Esophagus squamous epithelium (tissue), 4 donors: ENCODE data around the gene ITPKB.

Experiments used
- POLR2A ChIP-seq, 4 donors: fragments of 450-650 bp; IDR thresholded peaks; one replicate each; pipeline ENCODE4 v1.6.1; 2017; ENCODE audit warnings: antibody characterized with exemption in 4 of 4, mild to moderate bottlenecking in 4 of 4, moderate library complexity in 3 of 4
- TF ChIP-seq, protein P1 (sequence below), 6 experiments: fragments of 450-650 bp in 4 of 6; fragments of 200-600 bp in 2 of 6; sonication (generic) in 2 of 6; IDR thresholded peaks; one replicate each; pipeline ENCODE4 v1.5.1; 2016 to 2019; ENCODE audit warnings: antibody characterized with exemption in 6 of 6, mild to moderate bottlenecking in 4 of 6, moderate library complexity in 4 of 6

DNA sequence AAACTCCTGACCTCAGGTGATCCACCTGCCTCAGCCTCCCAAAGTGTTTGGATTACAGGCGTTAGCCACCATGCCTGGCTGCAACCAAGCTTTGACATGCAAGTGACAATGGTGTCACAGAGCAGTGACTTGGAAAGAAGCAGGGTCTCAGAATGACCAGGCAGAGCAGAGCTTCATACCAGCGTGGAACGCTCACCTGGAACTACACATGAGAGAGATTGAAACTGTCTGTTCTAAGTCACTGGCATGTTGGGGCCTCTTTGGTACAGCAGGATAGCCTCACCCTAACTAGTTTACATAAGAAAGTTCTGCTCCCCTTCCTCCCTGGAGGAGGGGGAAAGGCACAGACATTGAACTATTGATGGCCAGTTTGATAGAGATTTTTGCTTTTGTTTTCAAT lies 47.5 kb upstream of the ITPKB start:
- TF ChIP-seq, protein P1, sequence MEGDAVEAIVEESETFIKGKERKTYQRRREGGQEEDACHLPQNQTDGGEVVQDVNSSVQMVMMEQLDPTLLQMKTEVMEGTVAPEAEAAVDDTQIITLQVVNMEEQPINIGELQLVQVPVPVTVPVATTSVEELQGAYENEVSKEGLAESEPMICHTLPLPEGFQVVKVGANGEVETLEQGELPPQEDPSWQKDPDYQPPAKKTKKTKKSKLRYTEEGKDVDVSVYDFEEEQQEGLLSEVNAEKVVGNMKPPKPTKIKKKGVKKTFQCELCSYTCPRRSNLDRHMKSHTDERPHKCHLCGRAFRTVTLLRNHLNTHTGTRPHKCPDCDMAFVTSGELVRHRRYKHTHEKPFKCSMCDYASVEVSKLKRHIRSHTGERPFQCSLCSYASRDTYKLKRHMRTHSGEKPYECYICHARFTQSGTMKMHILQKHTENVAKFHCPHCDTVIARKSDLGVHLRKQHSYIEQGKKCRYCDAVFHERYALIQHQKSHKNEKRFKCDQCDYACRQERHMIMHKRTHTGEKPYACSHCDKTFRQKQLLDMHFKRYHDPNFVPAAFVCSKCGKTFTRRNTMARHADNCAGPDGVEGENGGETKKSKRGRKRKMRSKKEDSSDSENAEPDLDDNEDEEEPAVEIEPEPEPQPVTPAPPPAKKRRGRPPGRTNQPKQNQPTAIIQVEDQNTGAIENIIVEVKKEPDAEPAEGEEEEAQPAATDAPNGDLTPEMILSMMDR (IDR thresholded peaks at IDR 0.05): no peak
- no peak for TF ChIP-seq POLR2A (IDR thresholded peaks at IDR 0.05)
